CD4-positive, alpha-beta T cell treated with Interleukin-1 beta for 1 hour (primary cell): Measurements from ENCODE around the gene GADD45B.
"Not testable (repeated sequence)": the region's sequence is repeated elsewhere in the genome, so short reads cannot be mapped to it uniquely, and the experiment has no call there.

Experiments used
- DNase-seq, 2 donors: peaks; one replicate each; pipeline ENCODE4 v3.0.0-alpha.2; 2020 to 2022

GADD45B gene

GRCh38 chr19:2518856-2519255 is 42.9 kb downstream of the GADD45B start:
- not testable (repeated sequence) for DNase-seq

- no peak for DNase-seq
These were observed 43.6 kb downstream of the GADD45B start for GRCh38 chr19:2519482-2519881.

GRCh38 chr19:2523630-2524311 is 47.8 kb downstream of the GADD45B start:
- DNase-seq = no peak

GRCh38 chr19:2524361-2524839 is 48.5 kb downstream of the GADD45B start:
- DNase-seq = no peak

GRCh38 chr19:2524840-2525723 is 49.2 kb downstream of the GADD45B start:
- DNase-seq = no peak

- no peak for DNase-seq
These were observed 51.2 kb downstream of the GADD45B start for GRCh38 chr19:2527171-2527570.

- no peak for DNase-seq
These were observed 51.8 kb downstream of the GADD45B start for GRCh38 chr19:2527686-2528085.
